HG03039 (cell line): ENCODE measurements around the gene TK2.
A peak's percentile ranks its signal among the peaks of the same experiment; 100 is the strongest.
"Not testable (repeated sequence)": the region's sequence is repeated elsewhere in the genome, so short reads cannot be mapped to it uniquely, and the experiment has no call there.

Experiments
- ATAC-seq: cut with Tn5 transposase; IDR thresholded peaks from one replicate; pipeline ENCODE4 v1.9.1; 2021; ENCODE audit warnings: mild to moderate bottlenecking, moderate library complexity; ENCODE audit not compliant: unreplicated experiment

TK2 gene

DNA sequence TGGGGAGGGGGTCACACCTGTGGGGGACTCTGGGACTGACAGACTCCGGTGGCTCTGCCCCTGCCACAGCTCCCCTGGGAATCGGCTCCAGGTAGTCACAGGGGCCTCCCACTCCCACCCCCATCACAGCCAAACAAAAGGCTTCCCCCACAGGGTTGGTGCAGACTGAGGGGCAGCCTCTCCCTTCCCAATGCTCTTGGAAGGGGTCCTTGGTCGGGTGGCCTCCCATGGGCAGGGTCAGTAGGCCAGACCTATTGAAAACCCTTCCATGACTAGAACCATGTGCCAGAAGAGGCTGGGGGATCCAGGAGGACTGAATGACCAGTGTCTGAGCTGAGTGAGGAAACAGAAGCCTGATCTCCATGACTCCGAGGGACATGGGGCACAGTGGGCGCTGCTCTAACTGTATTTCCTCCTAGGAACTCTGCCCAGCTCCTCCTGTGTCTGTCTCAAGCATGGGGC, 28.6 kb downstream of the TK2 start:
- no peak for ATAC-seq

DNA sequence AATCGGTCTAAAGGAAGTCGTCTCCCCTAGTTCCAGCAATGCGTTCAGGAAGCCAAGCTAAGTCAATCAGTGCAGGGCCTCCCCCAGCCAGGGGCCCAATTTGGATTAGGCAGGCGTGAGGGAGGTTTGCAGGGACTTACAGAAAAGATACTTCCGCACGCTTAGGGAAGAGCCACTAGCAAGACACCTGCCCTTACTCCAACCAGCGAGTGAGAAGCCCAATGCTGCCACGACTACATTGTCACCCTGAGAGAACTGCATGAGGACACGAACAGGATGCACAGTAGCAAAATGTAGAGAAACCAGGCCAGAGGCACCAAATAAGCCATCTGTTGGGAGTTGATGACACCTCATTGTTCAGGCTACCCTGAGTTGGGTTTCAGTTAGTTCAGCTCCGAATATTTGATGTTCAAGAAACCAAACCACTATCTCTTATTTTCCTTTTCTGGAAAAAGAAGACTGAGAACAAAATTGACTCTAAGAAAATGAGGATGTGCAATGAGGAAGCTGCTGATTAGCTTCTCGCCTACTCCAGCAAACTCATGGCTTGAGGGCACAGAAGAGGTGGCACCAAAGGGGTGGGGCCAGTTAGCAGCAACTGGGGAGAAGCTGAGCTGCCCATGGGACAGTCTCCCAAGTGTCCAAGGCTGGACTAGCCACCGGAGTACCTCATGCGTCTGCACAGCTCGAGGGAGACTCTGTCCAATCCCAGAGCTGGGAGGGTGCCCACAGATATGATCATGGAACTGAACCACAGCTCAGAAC, 29.3 kb downstream of the TK2 start:
- ATAC-seq = no peak

DNA sequence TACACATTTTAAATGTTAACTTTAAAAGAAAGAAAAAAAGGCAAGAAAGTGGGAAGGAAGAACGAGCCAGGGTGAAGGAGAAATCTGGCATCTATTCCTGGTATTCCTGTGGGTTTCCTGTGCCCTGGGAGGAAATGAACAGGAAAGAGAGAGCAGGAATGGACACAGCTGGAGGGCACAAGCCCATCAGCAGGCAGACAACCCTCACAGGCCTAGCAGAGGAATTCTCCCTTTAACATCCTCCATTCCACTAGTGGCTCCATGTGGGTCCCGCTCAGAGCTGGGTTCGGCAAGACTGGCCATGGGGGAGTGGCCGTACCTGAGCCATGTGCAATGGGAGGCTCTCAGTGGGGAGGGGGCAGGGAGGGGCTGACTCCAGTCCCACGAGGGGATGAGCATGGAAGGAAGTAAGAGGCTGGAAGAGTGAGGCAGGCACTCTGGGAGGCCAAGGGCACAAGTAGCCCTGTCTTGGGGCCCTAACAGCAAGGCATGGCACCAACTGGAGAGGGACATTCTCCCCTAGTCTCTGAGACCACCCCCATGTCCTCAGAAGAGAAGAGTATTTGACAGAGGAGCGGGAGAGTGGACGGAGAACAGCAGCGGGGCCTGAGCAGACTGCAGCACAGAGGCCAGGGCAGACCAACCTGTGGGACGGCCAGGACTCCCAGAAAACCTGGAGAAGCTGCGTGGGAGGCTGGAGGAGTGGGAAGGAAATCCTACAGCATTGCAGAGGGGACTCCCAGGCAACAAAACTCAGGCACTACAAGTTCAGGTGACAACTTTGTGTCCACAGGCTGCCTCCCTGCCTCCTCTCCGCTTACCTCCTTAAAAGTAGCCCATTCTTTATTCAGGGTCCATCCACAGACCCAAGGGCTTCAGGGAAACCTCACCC, 30.2 kb downstream of the TK2 start:
- no peak for ATAC-seq

DNA sequence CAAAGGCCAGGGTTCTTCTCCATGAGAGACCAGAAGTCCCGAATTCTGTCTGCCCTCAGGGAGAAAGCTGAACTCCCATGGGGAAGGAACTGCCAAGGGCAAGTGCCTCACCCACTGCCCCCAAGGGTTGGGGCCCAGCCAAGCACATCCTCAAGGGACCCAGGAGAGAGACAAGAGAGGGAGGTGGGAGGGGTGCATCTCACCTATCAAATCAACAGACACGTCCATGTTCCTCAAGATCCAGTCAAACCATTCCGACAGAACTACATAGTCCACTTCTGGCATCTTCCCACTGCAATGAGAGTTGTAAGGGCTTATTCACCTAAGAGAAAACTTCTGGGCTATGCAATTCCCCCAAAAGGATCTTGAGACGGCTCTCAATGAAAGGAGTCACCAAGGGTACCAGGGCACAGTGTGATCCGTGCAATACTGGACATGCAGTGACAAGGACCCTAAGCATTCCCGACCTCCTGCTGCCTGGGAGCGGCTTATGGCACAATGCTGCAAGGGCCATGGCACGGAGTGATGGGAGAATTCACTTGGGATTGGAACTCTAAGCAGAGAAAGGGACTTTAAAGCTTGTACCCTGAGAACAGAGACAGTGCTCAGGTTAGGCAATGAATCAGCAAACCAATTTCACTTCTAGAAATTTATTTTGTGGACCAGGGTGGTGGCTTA, 32.2 kb downstream of the TK2 start:
- no peak for ATAC-seq

DNA sequence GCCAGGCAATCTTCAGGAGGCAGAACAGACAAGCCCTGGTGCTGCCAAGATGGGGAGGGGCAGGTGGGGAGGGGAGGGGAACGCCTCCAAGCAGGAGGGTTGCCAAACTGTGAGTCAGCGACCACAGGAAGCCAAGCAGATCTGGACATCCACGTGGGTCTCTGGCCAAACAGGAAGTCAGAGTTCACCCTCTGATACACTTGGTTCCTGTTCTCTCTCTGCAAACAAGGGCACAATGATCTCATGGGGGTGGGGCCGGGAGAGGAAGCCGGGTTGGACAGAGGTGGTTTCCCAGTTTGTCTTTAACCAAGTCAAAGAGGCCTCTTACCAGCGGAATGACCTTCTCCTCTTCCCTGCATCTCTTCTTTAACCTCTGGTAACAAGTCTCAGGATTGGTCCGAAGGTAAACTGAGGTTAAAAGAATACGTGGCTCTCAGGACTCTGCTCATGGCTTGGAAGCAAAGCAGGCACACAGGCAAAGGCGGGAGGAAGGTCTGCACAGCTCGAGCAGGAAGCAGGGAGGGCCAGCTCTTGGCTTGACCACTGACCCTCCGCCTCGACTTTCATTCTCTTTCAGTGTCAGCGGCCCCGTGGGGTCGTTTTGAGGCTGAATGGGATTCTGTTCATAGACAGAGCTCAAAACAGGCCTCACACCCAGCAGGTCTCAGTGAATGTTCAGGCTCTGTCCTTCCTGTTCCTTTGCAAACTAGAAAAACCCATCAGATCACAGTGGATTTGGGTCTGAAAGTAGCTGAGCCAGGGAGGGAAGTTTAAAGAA, 32.9 kb downstream of the TK2 start:
- peak; percentile 96 for ATAC-seq

DNA sequence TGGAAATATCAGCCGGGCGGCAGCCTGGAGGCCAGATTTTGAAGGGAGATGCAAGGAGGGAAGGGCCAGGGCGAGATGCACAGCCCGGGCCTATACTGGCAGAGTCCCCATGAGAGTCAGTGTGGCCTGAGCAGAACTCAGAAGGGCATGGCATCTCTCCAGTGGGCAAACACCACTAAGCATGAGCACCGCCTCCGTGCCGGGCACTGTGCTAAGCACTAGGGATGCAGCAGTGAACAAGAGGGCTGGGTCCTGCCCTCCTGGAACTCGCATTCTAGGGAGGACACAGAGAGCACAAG, 33.5 kb downstream of the TK2 start:
- ATAC-seq = no peak

DNA sequence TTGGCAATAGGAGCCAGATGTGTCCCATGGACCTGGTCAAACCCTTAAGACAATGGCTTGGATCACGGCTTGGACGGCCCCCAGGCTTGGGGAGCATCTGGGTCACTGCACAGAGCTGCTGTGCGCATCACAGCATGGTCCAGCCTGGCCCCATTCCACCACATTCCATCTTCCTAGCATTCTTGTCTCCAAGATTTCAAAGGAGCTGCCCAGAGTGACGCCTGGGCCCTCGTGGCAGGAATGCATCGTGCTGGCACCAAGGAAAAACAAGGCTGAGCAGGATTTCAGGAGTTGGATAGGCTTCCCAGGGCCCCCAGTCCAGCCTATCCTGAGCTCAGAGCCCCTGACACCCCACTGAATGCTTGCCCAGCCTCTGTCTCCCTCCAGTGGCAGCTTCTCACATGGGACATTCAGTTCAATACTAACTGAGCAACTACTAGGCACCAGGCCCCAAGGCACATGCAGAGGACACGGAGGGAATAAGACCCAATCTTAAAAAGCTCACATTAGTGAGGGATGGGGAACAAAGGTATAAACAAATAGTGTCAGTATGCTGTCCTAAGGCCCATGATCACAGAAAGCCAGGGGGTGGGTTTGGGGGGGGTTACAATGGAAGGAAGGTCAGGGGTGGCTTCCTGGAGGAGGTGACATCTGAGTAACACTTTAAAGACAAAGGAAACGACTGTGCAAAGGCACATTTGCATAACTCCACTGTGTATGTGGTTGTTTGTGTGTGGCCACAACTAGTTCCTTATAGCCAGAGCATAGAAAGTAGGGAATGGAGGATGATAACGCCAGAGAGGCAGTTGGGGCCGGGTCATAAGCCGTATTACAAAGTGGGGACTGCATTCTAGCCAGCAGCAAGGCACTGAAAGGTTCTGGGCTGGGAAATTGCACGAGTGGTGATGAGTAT, 34.1 kb downstream of the TK2 start:
- no peak for ATAC-seq

DNA sequence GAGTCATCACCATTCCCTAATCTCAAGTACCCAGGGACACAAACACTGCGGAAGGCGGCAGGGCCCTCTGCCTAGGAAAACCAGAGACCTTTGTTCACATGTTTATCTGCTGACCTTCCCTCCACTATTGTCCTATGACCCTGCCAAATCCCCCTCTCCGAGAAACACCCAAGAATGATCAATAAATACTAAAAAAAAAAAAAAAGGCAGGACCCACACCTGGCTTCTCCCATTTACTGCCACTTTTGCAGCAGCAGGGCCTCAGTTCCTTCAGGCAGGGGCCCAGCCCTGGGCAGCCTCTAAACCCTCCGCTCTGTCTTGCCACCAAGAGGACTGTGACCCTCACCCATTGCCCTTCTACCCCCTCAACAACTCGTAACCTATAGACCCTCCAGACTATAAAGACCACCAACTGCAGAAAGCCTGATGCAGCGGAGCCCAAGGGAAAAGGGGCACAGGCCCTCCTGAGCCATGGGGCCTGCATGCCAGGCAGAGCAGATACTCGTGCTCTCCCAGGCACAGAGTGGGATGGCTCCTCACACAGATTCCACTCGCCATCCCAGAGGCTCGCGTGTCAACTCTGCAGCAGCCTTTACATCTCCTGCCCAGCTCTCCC, 34.8 kb downstream of the TK2 start:
- not testable (repeated sequence) for ATAC-seq

DNA sequence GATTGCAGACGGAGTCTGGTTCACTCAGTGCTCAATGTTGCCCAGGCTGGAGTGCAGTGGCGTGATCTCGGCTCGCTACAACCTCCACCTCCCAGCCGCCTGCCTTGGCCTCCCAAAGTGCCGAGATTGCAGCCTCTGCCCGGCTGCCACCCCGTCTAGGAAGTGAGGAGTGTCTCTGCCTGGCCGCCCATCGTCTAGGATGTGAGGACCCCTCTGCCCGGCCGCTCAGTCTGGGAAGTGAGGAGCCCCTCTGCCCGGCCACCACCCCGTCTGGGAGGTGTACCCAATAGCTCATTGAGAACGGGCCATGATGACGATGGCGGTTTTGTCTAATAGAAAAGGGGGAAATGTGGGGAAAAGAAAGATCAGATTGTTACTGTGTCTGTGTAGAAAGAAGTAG, 35.5 kb downstream of the TK2 start:
- not testable (repeated sequence) for ATAC-seq

DNA sequence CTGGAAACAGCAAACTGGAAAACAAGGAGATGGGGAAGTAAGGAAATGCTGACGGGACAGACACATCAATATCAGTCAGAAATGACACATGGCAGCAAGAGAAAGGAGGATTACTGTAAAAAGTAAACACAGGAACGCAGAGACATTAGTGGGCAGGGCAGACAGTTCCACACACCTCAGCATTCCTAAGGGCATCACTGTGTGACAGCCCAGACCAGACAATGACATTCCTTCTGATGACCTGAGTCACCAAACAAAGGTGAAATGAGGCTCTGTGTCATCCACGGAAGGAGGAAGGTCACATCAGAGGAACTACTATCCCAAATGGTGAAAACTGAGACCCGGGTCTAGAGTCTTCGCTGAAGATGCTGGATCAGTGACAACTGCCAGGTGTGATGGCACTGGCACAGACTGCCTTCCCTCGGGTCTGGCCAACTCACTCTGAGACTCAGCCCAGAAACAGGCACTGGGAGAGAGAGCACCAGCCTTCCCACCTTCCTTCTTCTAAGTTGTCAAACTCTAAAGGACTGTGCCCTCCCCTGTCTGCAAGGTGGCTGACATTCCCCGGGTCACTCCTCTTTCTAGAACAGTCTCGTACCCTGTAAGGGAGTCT, 36.7 kb downstream of the TK2 start:
- no peak for ATAC-seq

DNA sequence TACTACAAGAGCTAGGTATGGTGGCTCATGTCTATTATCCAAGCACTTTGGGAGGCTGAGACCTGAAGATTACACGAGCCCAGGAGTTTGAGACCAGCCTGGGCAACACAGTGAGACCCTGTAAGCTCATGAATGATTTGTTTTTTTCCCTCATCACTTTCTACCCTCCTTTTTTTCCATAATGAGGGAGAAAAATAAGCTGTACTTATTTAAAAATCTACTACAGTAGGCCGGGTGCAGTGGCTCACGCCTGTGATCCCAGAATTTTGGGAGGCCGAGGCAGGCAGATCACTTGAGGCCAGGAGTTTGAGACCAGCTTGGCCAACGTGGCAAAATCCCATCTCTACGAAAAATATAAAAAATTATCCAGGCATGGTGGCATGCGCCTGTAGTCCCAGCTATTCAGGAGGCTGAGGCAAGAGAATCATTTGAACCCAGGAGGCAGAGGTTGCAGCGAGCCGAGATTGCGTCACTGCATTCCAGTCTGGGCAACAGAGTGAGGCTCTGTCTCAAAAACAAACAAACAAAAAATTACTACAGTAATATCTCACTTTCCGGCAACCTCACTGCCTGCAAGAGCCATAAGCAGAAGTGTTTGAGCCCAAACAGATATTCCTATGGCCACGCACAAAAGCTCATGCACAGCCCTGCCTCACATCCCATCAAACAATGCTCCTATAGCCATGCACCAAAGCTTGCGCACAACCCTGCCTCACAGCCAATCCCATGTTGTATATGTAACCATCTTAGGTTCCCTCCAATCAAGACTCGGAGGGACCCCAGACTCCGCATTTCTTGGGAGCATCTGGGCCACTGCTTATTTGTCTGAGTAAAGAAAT, 37.4 kb downstream of the TK2 start:
- no peak for ATAC-seq

DNA sequence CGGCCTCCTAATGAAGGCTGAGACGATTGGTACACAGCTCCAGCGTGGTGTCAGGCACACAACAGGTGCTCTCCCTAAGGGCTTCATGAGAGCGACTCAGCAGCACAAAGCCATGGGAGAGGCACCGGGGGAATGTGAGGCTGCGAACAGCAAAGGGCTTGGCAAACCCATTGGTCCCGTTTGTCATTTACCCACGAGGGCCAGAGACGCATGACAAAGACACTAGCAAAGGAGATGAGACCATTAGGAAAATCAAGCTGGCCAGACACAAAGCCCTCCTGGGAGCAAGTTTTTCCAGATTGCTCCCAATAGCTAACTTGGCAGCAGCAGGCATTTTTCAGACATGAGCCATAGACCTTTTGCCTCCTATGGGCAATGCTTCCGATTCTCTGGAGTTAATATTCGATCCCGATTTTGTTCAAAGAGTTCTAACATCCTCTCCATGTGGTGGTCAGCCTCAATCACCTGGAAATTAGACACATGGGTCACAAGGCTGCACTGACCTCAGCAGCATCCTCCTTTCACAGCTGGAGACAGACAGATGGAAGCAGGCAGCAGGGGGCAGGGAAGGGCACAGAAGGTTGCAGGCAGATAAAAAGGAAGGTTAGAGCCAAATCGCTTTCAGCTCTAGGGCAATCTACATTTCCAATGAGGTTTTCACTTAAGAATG, 38.2 kb downstream of the TK2 start:
- no peak for ATAC-seq

DNA sequence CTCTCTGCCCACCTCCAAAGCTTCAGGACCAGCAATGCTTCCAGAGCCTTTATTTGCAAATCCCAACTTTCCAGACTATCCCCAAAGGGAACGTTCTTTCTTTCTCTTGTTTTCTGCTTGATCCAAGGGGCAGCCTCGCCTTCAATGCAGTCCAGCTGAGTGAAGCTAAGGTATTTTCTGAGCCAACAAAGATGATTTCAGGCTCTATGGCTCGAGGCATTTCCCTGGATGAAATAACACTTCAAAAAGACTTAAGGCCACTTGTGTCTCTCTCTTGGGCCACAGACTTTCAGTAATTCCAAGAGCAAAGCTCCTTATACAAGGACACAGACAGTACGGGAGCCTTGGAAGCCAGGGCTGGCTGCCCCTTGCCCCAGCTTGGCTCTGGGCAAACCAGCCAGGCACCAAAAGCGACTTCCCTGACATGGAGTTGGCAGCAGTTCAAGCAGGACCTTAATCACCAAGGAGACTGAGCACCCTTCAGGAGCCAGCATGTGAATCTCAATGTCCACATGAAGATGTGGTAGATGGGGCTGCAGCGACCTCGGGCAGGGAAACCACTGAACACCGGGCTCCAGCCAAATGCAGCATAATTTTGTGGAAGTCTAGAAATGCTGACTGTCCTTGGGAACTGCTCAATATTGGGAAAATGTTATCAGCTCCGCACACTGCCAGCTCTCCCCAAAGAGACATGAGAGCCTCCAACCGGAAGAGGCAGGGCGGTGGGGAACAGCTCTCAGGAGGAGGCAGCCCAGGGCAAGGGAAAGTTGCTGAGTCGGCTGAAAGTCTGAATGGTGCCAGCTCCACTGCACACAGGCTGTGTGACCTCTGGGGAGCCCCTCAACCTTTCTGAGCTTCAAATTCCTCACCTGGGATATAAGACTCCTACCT, 39.0 kb downstream of the TK2 start:
- ATAC-seq = no peak

DNA sequence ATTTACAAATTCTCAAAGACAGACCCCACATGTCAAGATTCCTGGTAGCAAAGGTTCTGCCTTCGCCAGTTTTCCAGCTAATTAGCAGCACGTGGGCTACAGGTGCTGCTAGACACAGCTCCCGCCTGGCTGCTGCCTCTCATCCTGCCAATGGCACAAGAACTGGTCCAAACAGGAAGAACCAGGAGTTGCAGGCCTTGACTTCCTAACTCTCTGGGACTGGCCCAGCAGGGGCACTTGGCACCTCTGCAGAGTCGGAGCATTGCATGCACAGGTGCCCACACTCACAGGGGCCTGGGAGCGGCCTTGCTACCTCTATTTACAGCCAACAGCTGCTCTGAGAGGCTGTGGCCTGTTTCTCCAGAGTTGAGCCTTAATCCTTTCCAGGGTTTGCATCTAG, 39.6 kb downstream of the TK2 start:
- ATAC-seq = no peak

DNA sequence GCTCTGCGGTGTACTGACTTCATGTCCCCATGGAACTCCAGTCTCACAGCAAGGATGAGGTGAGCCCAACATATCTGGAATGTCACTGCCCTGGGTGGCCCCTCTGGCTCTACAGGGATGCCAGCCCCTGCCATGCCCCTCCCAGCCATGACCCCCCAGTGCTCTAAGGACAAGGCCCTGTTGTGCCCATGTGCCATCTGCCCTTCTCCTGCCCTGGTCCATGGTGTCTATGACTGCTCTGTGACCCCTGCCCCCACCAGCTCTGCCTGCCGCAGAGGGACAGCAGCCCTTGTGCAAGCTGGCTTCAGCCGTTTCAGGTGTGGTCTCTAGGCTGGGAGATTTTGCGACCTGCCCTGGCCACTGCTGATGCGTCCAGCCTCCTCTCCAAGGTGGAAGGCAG, 40.3 kb downstream of the TK2 start:
- no peak for ATAC-seq

DNA sequence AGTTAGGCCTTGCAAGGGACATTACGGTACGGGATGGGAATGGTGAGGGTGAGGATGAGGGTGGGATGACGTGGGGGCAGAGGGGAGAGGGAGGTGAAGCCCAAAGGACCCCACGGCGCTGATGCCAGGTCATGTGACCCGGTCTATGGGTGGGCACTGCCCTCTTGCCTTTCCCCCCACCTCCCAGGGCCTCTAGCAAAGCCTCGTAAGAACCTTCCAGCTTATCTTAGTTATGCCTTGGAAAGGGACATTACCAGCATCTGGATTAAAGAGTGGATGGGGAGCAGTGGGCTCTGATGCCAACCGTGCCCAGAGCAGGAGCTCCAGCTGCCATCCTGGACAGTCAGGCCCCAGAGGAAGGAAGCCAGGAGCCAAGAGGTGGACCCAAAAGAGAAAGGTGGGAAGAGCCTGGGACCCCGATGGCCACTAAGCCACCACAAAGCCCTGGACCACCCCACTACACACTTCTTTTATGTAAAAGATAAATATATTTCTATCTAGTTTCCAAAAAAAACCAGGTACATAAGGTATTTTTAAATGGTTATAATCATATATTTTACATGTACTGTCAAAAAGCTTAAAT, 40.9 kb downstream of the TK2 start:
- ATAC-seq = no peak
